ENCODE data around the gene PDLIM7. TPM values are rescaled to one million over a fixed set of nuclear protein-coding genes. Genes with fewer than 3 reads are reported as not detected.

The PDLIM7 gene
- total RNA-seq, 1 experiment from 2014 or later = 400 TPM

DNA sequence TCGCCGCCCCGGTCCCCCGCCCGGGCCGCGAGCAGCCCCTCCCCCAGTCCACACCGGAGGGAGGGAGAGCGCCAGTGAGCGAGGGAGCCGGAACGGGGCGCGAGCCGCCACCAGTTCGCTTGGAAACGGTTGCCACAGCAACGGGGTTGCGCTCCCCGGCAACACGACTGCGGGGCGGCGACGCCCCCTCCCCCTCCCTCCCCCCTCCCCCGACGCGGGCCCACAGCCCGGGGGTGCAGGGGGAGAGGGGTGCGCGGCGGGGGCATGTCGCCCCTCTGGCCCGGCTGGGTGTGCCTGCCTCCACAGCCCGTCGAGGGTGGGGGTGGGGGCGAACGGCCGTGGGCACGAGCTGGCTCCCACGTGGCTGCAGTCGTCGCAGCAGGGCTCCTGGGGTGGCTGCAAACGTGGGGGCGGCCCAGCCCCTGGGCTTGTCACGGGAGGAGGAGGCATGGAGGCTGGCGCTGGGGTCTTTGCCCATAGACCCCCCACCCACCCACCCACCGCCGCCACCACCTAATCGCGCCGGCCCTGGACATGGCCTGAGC is 50.3 kb downstream of the PDLIM7 start:
- no peak for TF ChIP-seq CTCF (IDR thresholded peaks at IDR 0.05; ENCODE audit: unreplicated experiment)
- no peaks in the 10 kb centered on the region for H3K27me3 Mint-ChIP-seq (ENCODE audit: unreplicated experiment)
- peaks cover 75% of the 10 kb centered on the region for H3K36me3 Mint-ChIP-seq (ENCODE audit: insufficient read depth, unreplicated experiment)
- no peaks in the 10 kb centered on the region for H3K9me3 Mint-ChIP-seq (ENCODE audit: low read depth, unreplicated experiment)
- H3K4me3 Mint-ChIP-seq (ENCODE audit: low read depth, unreplicated experiment) = peak overlapping the region; percentile 70
- H3K4me1 Mint-ChIP-seq (ENCODE audit: low read depth, unreplicated experiment) = peaks cover 29% of the 10 kb centered on the region
- BruUV-seq (replicated peaks) = no TSS peak
- CTCF ChIA-PET = interaction anchor here (0.6 to 6.8 kb wide), 8 partner anchors 20 to 643 kb away, joined by 4 to 57 read pairs (median 7); partner anchors contain the start of genes FGFR4 and GRK6
- DNase-seq = peak; percentile 82
- H3K27ac Mint-ChIP-seq (ENCODE audit: unreplicated experiment) = peak overlapping the region; percentile 50
- intact Hi-C loops (cut with micrococcal nuclease; ENCODE audit: unreplicated experiment) = no loop called here

DNA sequence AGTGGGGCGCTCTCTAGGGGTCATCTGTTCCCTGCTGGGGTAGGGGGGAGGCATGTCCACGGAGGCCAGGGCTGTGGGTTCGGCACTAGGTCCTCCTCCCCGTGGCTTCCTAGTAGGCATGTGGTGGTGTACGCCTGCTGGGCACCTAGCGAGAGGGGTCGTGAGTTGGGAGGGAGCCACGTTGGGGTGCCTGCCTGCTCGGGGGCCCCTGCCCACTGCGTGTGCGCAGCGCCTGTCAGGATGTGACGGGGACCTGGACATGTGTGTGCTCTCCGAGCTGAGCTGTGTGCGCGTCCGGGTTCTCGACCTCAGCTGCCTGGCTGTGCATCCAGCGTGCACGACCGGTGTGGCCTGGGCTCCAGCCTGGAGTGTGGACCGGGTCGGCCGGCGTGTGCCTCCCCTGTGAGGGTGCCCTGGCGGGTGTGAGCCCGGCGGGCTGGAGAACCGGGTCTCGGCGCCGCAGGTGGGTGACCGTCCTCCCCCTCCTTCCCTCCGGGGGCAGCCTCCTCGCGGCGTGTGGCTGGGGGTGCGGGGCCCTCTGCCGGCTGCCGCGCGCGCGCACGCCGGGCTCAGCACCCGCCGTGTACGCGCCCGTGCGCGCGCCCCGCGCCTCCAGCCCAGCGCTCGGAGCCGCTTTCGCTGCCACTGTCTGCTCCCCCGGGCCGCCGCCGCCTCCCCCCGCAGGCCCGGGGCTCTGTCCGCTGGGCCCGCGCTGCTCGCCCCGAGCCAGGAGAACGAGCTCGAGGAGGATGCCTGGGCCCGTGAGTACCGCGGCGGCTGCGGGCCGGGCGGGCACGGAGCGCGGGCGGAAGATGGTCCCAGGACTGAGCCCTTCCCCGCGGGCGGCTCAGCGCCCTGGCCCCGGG is 51.0 kb downstream of the PDLIM7 start, which contains the start of gene PRR7:
Gene PRR7 (plus strand): TSS at position 615 of the 866 bp plus-strand sequence. CDS start 8,254 bp downstream, outside the sequence.
- CTCF ChIA-PET = interaction anchor here (0.6 to 6.8 kb wide), 5 partner anchors 17 to 487 kb away, joined by 3 to 57 read pairs (median 5); no protein-coding TSS in a partner anchor
- intact Hi-C loops (cut with micrococcal nuclease; ENCODE audit: unreplicated experiment) = no loop called here
- Mint-ChIP-seq H3K27me3 (ENCODE audit: unreplicated experiment) (no peaks in the 10 kb centered on the region), H3K36me3 (ENCODE audit: insufficient read depth, unreplicated experiment) (peaks cover 77% of the 10 kb centered on the region), H3K27ac (ENCODE audit: unreplicated experiment) (peak within 1 kb of the TSS; percentile 81), H3K4me3 (ENCODE audit: low read depth, unreplicated experiment) (peak within 1 kb of the TSS; percentile 70), H3K9me3 (ENCODE audit: low read depth, unreplicated experiment) (no peaks in the 10 kb centered on the region), H3K4me1 (ENCODE audit: low read depth, unreplicated experiment) (peaks cover 22% of the 10 kb centered on the region)
- TF ChIP-seq CTCF (IDR thresholded peaks at IDR 0.05; ENCODE audit: unreplicated experiment) = no peak
- DNase-seq = peak; percentile 88
- BruUV-seq (replicated peaks) = no TSS peak

DNA sequence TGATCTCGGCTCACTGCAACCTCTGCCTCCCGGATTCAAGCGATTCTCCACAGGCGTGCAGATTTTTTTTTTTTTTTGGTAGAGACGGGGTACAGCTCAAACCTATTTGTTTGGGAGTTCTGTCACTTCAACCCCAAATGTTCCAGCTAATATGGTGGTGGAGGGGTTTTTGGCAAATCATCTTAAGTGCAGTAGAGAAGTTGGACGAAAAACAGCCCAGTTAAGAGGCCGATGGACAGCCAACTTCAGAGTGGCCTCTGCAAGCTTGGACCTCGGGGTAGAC is 51.5 kb downstream of the PDLIM7 start:
- no peak for DNase-seq
- CTCF ChIA-PET = interaction anchor here (0.9 to 6.8 kb wide), 4 partner anchors 17 to 136 kb away, joined by 3 to 57 read pairs (median 8); no protein-coding TSS in a partner anchor
- H3K4me3 Mint-ChIP-seq (ENCODE audit: low read depth, unreplicated experiment) = peak overlapping the region; percentile 70
- no peak for TF ChIP-seq CTCF (IDR thresholded peaks at IDR 0.05; ENCODE audit: unreplicated experiment)
- H3K27me3 Mint-ChIP-seq (ENCODE audit: unreplicated experiment) = no peaks in the 10 kb centered on the region
- peak overlapping the region; percentile 81 for H3K27ac Mint-ChIP-seq (ENCODE audit: unreplicated experiment)
- intact Hi-C loops (cut with micrococcal nuclease; ENCODE audit: unreplicated experiment) = no loop called here
- no peaks in the 10 kb centered on the region for H3K9me3 Mint-ChIP-seq (ENCODE audit: low read depth, unreplicated experiment)
- H3K4me1 Mint-ChIP-seq (ENCODE audit: low read depth, unreplicated experiment) = peaks cover 22% of the 10 kb centered on the region
- peaks cover 81% of the 10 kb centered on the region for H3K36me3 Mint-ChIP-seq (ENCODE audit: insufficient read depth, unreplicated experiment)
- no TSS peak for BruUV-seq (replicated peaks)

- no peak for TF ChIP-seq CTCF (IDR thresholded peaks at IDR 0.05; ENCODE audit: unreplicated experiment)
- Mint-ChIP-seq H3K27me3 (ENCODE audit: unreplicated experiment) (no peaks in the 10 kb centered on the region), H3K9me3 (ENCODE audit: low read depth, unreplicated experiment) (no peaks in the 10 kb centered on the region), H3K4me3 (ENCODE audit: low read depth, unreplicated experiment) (peak overlapping the region; percentile 70), H3K36me3 (ENCODE audit: insufficient read depth, unreplicated experiment) (peaks cover 78% of the 10 kb centered on the region), H3K4me1 (ENCODE audit: low read depth, unreplicated experiment) (peaks cover 22% of the 10 kb centered on the region), H3K27ac (ENCODE audit: unreplicated experiment) (peak overlapping the region; percentile 81)
- CTCF ChIA-PET = interaction anchor here (0.9 to 6.8 kb wide), 5 partner anchors 10 to 135 kb away, joined by 3 to 57 read pairs (median 9); no protein-coding TSS in a partner anchor
- intact Hi-C loops (cut with micrococcal nuclease; ENCODE audit: unreplicated experiment) = no loop called here
- no peak for DNase-seq
- BruUV-seq (replicated peaks) = TSS peak; percentile 40
These were observed 52.1 kb downstream of the PDLIM7 start for GRCh38 chr5:177445052-177445916.
